Measurements from ENCODE around the gene SNPH. TPM values are rescaled to one million over a fixed set of nuclear protein-coding genes. Genes with fewer than 3 reads are reported as not detected.
"Not testable (repeated sequence)": the region's sequence is repeated elsewhere in the genome, so short reads cannot be mapped to it uniquely, and the experiment has no call there.

SNPH gene
- total RNA-seq, 1 experiment from 2014 or later = 15.8 TPM

- no peak for DNase-seq (ENCODE audit: low read depth)
Measured at GRCh38 chr20:1338801-1339200, 72.7 kb downstream of the SNPH start.

GRCh38 chr20:1341561-1342265, 75.6 kb downstream of the SNPH start:
- peak; percentile 92 for DNase-seq (ENCODE audit: low read depth)

GRCh38 chr20:1343446-1344124, 77.5 kb downstream of the SNPH start:
- not testable (repeated sequence) for DNase-seq (ENCODE audit: low read depth)

GRCh38 chr20:1345030-1345755, 79.1 kb downstream of the SNPH start:
- DNase-seq (ENCODE audit: low read depth) = no peak

GRCh38 chr20:1345756-1346093, 79.6 kb downstream of the SNPH start:
- DNase-seq (ENCODE audit: low read depth) = no peak

GRCh38 chr20:1346315-1346969, 80.3 kb downstream of the SNPH start:
- no peak for DNase-seq (ENCODE audit: low read depth)

- DNase-seq (ENCODE audit: low read depth) = no peak
Measured at GRCh38 chr20:1353956-1354355, 87.9 kb downstream of the SNPH start.

- DNase-seq (ENCODE audit: low read depth) = peak; percentile 80
Measured at GRCh38 chr20:1357921-1358671, 92.0 kb downstream of the SNPH start.

Other genes with a start within 250 kb of the SNPH start
- 95.1 and 142 TPM in 2 replicates for gene PSMF1, start 147.7 kb upstream of the SNPH start, total RNA-seq (2014; rRNA removed)
- gene TMEM74B, start 81.3 kb upstream of the SNPH start, total RNA-seq (2014; rRNA removed) = 0.13 TPM in 1 of 2 replicates, not detected in the other
- gene C20orf202, start 62.8 kb upstream of the SNPH start, total RNA-seq (2014; rRNA removed) = not detected in 2 replicates
- gene RAD21L1, start 40.2 kb upstream of the SNPH start, total RNA-seq (2014; rRNA removed) = 0.19 and 0.29 TPM in 2 replicates
- 1.5 and 2.9 TPM in 2 replicates for gene SDCBP2, start 62.8 kb downstream of the SNPH start, total RNA-seq (2014; rRNA removed)
- gene FKBP1A, start 126.8 kb downstream of the SNPH start, total RNA-seq (2014; rRNA removed) = 130 and 131 TPM in 2 replicates
- gene NSFL1C, start 200.6 kb downstream of the SNPH start, total RNA-seq (2014; rRNA removed) = 29.6 and 33.0 TPM in 2 replicates
- gene SIRPB2, start 225.1 kb downstream of the SNPH start, total RNA-seq (2014; rRNA removed) = not detected in 2 replicates

Data from LHCN-M2 (cell line).